Measurements from ENCODE around the gene SERPINE3. TPM values are rescaled to one million over a fixed set of nuclear protein-coding genes. Genes with fewer than 3 reads are reported as not detected.

SERPINE3 gene
- total RNA-seq, 1 experiment from 2014 or later = not detected

DNA sequence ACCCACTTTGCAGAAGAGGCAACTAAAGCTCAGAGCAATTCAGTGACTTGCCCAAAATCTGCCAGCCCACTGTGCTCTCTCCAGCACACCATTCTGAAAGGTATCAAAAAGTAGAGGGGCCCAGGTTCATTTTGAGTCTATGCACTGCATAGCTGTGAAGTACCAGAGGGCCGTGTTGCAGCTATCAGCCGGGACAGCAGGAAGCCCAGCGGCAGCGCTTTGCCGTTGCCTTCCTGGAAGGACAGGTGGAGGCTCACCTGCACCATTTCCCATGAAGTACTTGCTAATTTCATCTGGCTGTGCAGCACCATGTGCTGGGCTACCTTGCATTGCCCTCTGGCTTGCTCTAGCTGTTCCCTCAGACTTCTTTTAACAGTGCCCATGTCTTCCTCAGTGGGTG lies 2.7 kb upstream of the SERPINE3 start:
- no peaks in the 10 kb centered on the region for H3K9me3 ChIP-seq (replicated peaks)
- no peak for DNase-seq
- H3K36me3 ChIP-seq = no peaks in the 10 kb centered on the region
- H3K27ac ChIP-seq = no peak overlapping the region
- H3K4me3 ChIP-seq = no peak overlapping the region
- H3K4me1 ChIP-seq = 0 out of 2 replicates have a peak, but pooled peaks cover 8% of the 10 kb centered on the region
- H3K27me3 ChIP-seq = no peaks in the 10 kb centered on the region

DNA sequence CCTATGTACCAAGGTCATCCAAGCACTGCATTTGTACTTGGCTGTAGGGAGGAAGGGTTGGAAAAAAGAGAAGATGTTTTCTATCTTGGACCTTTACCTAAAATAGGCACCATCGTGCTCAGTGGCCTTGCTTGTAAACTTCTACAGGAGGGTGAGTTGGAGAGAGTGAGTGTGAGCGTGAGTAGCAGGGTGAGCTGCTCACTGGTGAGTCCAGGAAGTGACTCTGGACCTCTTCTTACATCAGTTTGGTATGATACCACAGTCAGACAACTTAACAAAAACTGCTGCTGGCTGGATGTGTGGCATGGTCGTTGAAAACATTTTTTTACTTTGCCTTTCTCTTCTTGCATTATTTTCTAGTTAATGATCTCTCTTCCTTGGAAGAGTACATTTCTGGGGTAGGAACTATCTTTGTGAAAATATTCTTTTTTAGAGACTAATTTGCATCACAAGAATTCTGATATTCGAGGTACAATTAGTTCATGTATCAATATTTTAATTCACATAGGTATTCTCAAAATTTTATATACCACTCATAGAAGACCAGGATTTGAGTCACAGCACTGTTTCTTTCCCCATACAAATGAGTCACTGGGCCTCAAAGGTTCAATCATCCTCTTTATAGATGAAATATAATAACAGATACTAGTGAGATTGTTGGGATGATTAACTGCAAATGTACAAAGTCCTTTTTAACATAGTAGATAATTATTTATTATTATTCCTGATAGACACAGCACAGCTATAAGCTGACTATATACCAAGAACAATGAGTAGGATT lies 651 bp downstream of the SERPINE3 start:
- H3K4me1 ChIP-seq = no peaks in the 10 kb centered on the region
- no peaks in the 10 kb centered on the region for H3K27me3 ChIP-seq
- no peaks in the 10 kb centered on the region for H3K9me3 ChIP-seq (replicated peaks)
- no peak overlapping the region for H3K4me3 ChIP-seq
- H3K27ac ChIP-seq = no peak overlapping the region
- DNase-seq = no peak
- no peaks in the 10 kb centered on the region for H3K36me3 ChIP-seq

DNA sequence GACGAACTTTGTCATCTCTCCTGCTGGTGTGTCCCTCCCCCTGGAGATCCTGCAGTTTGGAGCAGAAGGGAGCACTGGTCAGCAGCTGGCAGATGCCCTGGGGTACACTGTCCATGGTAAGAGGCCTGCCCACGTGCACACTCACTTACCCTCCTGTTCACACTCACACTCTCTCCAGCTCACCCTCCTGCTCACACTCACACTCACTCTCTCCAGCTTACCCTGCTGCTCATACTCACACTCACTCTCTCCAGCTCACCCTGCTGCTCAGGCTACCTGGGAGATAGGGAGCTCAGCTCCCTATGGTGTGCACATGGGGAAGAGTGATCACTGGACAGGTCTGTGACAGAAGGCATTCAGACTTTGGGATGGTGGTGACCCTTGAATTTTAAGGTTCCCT lies 1.7 kb downstream of the SERPINE3 start:
- DNase-seq = no peak
- no peaks in the 10 kb centered on the region for H3K4me1 ChIP-seq
- no peaks in the 10 kb centered on the region for H3K9me3 ChIP-seq (replicated peaks)

DNA sequence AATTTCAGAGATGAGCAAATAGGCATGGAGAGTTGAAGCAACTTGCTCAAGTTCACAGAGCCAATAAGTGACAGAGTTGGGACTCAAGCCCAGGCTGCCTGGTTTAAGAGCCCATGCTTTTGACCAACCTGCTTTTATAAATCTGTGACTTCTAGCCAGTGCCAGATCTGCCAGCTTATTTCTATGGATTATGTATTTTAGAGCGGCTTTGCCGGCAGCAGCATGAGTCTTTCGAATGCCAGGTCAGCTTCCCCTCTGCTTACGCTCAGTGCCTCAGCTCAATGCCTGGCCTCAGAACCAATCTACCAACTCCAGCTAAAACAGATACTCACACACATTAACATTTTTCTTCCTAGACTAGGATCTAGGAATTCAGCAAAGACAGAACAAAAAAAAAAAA lies 2.3 kb downstream of the SERPINE3 start:
- DNase-seq = no peak
- Histone ChIP-seq H3K4me3 (no peak overlapping the region), H3K27me3 (no peaks in the 10 kb centered on the region), H3K36me3 (no peaks in the 10 kb centered on the region), H3K4me1 (no peaks in the 10 kb centered on the region), H3K27ac (no peak overlapping the region), H3K9me3 (replicated peaks) (no peaks in the 10 kb centered on the region)

More for the DNA sequence above, 1.7 kb downstream of the SERPINE3 start:
- H3K36me3 ChIP-seq = no peaks in the 10 kb centered on the region
- H3K27me3 ChIP-seq = no peaks in the 10 kb centered on the region
- no peak overlapping the region for H3K27ac ChIP-seq
- no peak overlapping the region for H3K4me3 ChIP-seq

DNA sequence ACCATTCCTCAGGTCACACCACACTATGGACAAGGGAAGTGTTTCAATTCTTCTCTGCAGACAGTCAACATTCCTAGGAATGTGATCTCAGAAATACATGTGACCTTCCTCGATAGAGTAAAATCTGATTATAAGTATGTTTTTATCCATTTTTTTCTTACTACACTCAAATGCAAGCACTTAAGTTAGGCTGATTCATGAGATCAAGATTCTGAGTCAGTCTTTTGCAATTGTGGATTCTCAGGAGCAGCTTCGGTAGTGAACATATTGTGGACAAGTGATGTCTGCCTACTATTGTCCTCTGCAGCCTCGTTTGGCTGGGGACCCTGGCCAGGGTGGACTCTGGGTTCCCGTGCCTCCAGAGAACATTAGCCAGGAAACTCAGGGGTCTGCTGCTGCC lies 3.2 kb downstream of the SERPINE3 start:
- no peaks in the 10 kb centered on the region for H3K36me3 ChIP-seq
- no peak overlapping the region for H3K4me3 ChIP-seq
- no peaks in the 10 kb centered on the region for H3K9me3 ChIP-seq (replicated peaks)
- DNase-seq = no peak
- H3K4me1 ChIP-seq = no peaks in the 10 kb centered on the region
- no peaks in the 10 kb centered on the region for H3K27me3 ChIP-seq
- no peak overlapping the region for H3K27ac ChIP-seq

DNA sequence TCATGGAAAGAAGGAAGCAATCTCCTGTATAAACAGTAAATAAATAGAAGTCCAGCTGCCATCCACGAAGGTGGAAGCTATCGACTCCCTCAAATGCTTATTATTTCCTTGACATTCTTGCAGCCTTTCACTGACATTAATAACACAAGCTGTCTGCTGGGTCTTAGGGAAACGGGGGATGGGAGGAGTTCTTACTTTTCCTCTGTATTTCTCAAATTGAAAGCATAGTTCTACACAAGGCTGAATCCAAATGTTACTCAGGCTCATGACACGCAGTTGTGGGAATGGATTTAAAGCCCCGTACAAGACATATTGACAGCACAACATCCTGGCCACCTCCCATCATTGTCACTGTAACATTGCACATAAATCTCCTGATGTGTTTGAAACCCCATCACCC lies 4.0 kb downstream of the SERPINE3 start:
- no peaks in the 10 kb centered on the region for H3K9me3 ChIP-seq (replicated peaks)

DNA sequence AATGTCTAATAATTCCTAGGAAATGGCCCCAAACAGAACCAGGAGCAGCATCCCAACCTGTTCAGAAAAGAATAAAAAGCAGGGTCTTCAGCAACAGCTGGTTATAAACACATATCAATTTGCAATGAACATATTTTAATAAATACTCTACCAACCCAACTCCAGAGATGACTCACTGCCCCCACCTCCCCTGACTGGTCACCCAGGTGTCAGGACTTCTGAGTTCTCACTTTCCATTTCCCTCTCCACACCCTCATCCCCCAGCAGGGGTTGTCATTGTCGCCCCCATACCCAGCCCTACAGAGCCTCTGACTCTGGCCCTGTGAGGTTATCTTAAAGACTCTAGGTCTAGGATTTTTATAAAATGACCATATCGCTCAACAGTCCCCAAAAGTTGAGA lies 6.9 kb downstream of the SERPINE3 start:
- Histone ChIP-seq H3K4me3 (no peak overlapping the region), H3K9me3 (replicated peaks) (no peaks in the 10 kb centered on the region), H3K27me3 (no peaks in the 10 kb centered on the region), H3K4me1 (no peaks in the 10 kb centered on the region), H3K27ac (no peak overlapping the region), H3K36me3 (no peaks in the 10 kb centered on the region)
- no peak for DNase-seq

More for the DNA sequence above, 4.0 kb downstream of the SERPINE3 start:
- Histone ChIP-seq H3K27me3 (no peaks in the 10 kb centered on the region), H3K36me3 (no peaks in the 10 kb centered on the region), H3K4me1 (no peaks in the 10 kb centered on the region), H3K27ac (no peak overlapping the region), H3K4me3 (no peak overlapping the region)
- DNase-seq = no peak

DNA sequence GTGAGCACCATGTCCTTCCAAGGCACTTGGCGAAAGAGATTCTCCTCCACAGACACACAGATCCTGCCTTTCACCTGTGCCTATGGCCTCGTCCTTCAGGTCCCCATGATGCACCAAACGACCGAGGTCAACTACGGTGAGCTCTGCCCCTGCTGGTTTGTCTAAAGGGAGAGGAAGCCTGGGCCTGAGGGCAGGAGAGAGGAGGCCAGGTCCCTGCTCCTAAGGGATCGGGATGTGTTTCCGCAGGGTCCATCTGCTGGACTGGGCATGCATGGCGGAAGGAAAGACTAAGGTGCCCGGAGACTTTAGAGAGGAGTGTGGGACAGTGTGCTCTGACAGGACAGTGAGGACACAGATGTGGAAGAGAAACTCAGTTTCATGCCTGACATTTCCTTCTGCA lies 7.6 kb downstream of the SERPINE3 start:
- Histone ChIP-seq H3K9me3 (replicated peaks) (no peaks in the 10 kb centered on the region), H3K27ac (no peak overlapping the region), H3K4me1 (no peaks in the 10 kb centered on the region), H3K36me3 (no peaks in the 10 kb centered on the region), H3K4me3 (no peak overlapping the region), H3K27me3 (no peaks in the 10 kb centered on the region)
- DNase-seq = no peak

DNA sequence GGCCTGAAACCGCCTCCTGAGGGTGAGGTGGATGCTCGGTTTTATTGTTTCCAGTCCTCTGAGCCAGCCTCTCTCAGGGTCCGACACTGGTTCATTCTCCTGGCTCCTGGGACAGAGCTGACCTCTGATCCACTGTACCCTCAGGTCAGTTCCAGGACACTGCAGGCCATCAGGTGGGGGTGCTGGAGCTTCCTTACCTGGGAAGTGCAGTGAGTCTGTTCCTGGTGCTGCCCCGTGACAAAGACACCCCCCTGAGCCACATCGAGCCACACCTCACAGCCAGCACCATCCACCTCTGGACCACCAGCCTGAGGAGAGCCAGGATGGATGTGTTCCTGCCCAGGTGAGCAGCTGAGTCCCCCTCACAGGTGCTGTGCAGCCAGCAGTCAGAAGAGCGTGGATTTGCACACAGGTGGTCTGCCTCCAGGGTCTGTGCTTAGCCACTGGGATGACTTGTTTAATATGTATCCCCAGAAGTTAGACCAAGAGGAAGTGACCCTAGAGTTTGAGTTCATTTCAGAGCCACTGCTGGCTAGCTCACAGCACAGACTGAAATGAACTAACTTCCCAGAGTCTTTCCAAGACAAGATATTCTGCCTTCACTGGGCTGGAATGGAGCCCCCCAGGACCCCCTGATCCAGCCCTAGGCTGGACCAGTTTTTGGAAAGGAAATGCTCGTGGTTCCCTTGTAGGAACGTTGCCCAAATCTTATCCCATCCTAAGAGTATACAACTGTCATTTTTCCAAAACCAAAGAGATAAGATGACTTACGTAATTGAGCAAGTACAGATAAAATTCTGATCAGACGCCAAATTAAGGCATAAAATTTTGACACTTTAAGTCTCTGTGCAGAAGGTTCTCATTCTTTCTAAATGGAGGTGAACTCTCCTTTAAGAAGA lies 8.8 kb downstream of the SERPINE3 start:
- DNase-seq = no peak
- H3K4me1 ChIP-seq = no peaks in the 10 kb centered on the region
- no peak overlapping the region for H3K27ac ChIP-seq
- no peaks in the 10 kb centered on the region for H3K27me3 ChIP-seq
- H3K9me3 ChIP-seq (replicated peaks) = no peaks in the 10 kb centered on the region
- H3K36me3 ChIP-seq = no peaks in the 10 kb centered on the region
- no peak overlapping the region for H3K4me3 ChIP-seq

DNA sequence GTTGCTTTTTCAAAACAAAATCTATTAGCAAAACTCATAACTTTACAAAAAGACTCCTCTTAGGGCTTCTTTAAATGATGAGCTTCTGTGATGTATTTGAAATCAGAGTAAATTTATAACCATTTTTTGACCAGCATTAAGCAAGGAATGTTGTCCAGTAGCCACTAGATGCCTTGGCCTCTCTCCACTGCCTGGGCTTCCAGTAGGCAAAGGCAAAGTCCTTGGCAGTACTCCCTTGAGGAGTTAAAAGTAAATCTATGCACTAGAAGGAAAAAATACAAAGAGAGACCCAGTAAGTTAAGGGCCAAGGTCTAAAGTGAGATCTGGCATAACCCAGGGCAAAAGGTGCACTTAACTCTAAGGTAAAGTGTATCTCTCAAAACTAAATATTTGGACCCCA lies 9.5 kb downstream of the SERPINE3 start:
- Histone ChIP-seq H3K27me3 (no peaks in the 10 kb centered on the region), H3K4me3 (no peak overlapping the region), H3K27ac (no peak overlapping the region), H3K4me1 (no peaks in the 10 kb centered on the region), H3K9me3 (replicated peaks) (no peaks in the 10 kb centered on the region), H3K36me3 (no peaks in the 10 kb centered on the region)
- DNase-seq = no peak

DNA sequence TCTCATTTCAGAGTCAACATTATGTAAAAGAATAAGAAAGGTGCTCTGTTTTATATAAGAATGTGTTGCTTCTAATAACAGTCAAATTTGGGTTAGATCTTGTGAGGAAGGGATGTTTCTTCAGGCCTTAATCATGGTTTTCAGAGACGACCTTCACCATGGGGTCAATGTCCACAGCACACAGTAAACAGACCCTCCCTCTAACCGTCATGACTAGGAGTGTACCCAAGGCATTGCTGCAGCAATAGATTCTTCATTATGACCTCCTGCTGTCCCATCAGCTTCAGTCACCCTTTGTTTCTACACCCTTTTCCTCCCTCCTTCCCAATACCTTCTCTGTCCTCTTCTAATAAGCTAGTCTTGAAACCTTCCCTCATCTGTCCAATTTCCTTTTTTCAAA lies 15.7 kb downstream of the SERPINE3 start:
- no peak for DNase-seq

DNA sequence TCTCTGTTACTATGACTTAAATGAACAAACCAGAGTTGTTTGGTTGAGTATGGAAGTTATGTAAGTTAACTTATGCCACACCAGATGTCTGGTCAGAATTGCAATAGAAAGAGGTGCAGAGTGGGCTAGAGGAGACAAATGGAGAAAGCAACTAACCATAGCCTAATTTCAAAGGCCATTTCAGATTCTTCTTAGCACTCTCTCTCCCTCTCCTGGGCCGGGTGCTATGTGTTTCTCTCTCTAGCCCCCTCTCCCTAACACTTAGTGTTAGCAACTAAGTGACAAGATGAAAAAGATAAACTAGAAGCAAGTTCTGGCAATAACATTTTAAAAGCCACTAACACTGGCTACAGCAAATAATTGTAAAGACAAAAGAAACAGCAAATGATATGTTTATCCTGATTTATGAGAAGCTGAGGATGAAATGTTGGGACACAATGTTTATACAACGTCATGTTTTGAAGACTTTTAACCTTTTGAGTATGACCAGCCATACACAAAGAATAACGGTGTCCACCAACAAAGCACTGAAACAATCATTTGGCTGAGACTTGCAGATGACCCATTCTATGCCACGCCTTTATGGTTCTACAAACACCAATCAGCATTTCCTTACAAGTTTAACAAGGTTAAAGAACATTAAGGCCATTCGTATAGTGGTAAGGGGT lies 18.6 kb downstream of the SERPINE3 start:
- H3K27me3 ChIP-seq = no peaks in the 10 kb centered on the region
- no peak for DNase-seq
- H3K36me3 ChIP-seq = peaks cover 14% of the 10 kb centered on the region
- no peak overlapping the region for H3K4me3 ChIP-seq
- no peaks in the 10 kb centered on the region for H3K4me1 ChIP-seq
- no peaks in the 10 kb centered on the region for H3K9me3 ChIP-seq (replicated peaks)
- no peak overlapping the region for H3K27ac ChIP-seq

More for the DNA sequence above, 15.7 kb downstream of the SERPINE3 start:
- H3K4me1 ChIP-seq = no peaks in the 10 kb centered on the region
- H3K9me3 ChIP-seq (replicated peaks) = no peaks in the 10 kb centered on the region
- no peaks in the 10 kb centered on the region for H3K27me3 ChIP-seq
- H3K36me3 ChIP-seq = 0 out of 2 replicates have a peak, but pooled peaks cover 1% of the 10 kb centered on the region
- H3K4me3 ChIP-seq = no peak overlapping the region
- no peak overlapping the region for H3K27ac ChIP-seq

DNA sequence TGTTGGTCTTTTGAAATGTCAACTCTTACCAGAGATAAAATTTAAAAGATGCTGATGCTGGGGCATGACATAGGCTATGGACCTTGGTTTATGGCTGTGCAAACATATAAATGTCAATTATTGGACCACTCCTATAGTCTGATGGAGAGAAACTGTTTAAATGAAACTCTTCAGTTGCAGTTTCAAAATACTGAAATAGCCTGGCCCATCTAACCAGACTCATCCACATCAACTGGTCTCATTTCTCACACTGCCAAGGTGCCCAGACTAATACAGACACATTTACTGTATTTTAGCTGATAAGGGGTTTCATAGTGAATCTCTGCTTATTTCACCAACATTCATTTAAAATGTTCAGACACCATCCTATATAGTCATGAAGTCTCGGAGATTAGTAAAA lies 19.9 kb downstream of the SERPINE3 start:
- Histone ChIP-seq H3K4me3 (no peak overlapping the region), H3K27ac (no peak overlapping the region), H3K4me1 (no peaks in the 10 kb centered on the region), H3K27me3 (no peaks in the 10 kb centered on the region), H3K9me3 (replicated peaks) (no peaks in the 10 kb centered on the region), H3K36me3 (peaks cover 18% of the 10 kb centered on the region)
- no peak for DNase-seq

DNA sequence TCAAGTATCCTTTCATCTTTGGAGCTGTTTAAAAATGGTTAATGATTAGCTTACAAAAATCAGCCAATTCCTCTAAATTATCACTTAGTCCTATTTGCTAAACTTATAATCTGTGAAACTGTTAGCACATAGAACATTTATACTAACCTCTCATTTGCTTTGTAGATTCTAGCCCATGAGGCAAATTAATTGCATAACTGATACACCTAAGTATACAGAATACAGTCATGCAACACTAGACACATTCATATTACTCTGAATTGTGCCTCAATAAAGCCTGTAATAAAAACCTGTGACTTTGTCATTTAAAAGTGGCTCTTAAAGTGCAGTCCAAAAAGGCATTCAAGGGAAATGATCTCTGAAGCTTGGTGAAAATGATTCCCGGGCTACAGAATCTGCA lies 21.0 kb downstream of the SERPINE3 start:
- Histone ChIP-seq H3K9me3 (replicated peaks) (no peaks in the 10 kb centered on the region), H3K36me3 (peaks cover 30% of the 10 kb centered on the region), H3K27ac (no peak overlapping the region), H3K27me3 (no peaks in the 10 kb centered on the region), H3K4me1 (no peaks in the 10 kb centered on the region), H3K4me3 (no peak overlapping the region)
- no peak for DNase-seq

DNA sequence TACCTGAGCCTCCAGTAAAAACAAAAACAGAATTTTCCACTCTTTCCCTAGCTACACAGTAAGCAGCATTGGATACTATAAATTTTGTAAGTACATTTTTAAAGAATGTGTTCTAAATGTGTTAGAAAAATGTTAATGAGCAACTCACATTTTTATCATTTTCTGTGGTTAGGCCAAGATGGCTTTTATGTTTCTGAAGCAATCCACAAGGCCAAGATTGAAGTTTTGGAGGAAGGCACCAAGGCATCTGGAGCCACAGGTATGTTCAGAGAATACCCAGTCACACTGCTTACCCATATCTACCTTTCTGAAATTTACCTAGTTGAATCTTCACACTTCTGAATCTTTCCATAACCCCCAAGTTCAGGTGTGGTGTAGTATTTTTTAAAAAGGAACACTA lies 21.6 kb downstream of the SERPINE3 start:
- H3K27ac ChIP-seq = no peak overlapping the region
- H3K4me3 ChIP-seq = no peak overlapping the region
- DNase-seq = no peak
- peaks cover 35% of the 10 kb centered on the region for H3K36me3 ChIP-seq
- no peaks in the 10 kb centered on the region for H3K9me3 ChIP-seq (replicated peaks)
- H3K4me1 ChIP-seq = no peaks in the 10 kb centered on the region
- no peaks in the 10 kb centered on the region for H3K27me3 ChIP-seq
